HepG2 (cell line): ENCODE measurements around the gene HES7. TPM values are rescaled to one million over a fixed set of nuclear protein-coding genes. Genes with fewer than 3 reads are reported as not detected.

Experiments
- ESRRA ChIP-seq: sonication (generic); formaldehyde crosslinking; IDR thresholded peaks from 2 replicates; pipeline ENCODE4 v1.5.1; 2020; ENCODE audit warnings: mild to moderate bottlenecking, low read depth, missing genetic modification reagents
- FOXA1 ChIP-seq, 2 experiments: fragments of 450-650 bp in 1 of 2; sonication (generic) in 1 of 2; formaldehyde crosslinking in 1 of 2; IDR thresholded peaks; 2 replicates each; pipeline versions ENCODE4 v1.4.0 to v1.6.1; 2016 to 2020; ENCODE audit warnings: missing genetic modification reagents in 1 of 2
- GATAD2A ChIP-seq: IDR thresholded peaks from 2 replicates; pipeline ENCODE4 v1.6.1; 2016
- MAF1 ChIP-seq: sonication (generic); formaldehyde crosslinking; IDR thresholded peaks from 2 replicates; pipeline ENCODE4 v1.5.0; 2020; ENCODE audit warnings: missing genetic modification reagents, borderline replicate concordance
- MAX ChIP-seq: IDR thresholded peaks from 2 replicates; pipeline ENCODE4 v1.6.1; 2012; ENCODE audit warnings: inconsistent platforms
- MED1 ChIP-seq: sonication (generic); formaldehyde crosslinking; IDR thresholded peaks from 2 replicates; pipeline ENCODE4 v1.4.0; 2020; ENCODE audit warnings: missing genetic modification reagents
- MED8 ChIP-seq: sonication (generic); formaldehyde crosslinking; IDR thresholded peaks from 2 replicates; pipeline ENCODE4 v1.8.1; 2023; ENCODE audit warnings: mild to moderate bottlenecking, missing genetic modification reagents; ENCODE audit not compliant: insufficient replicate concordance
- MIER2 ChIP-seq: IDR thresholded peaks from 2 replicates; pipeline ENCODE4 v1.6.1; 2016; ENCODE audit warnings: missing biosample characterization, missing genetic modification reagents
- MTA3 ChIP-seq: sonication (generic); formaldehyde crosslinking; IDR thresholded peaks from 2 replicates; pipeline ENCODE4 v1.4.0; 2020; ENCODE audit warnings: missing genetic modification reagents
- MZF1 ChIP-seq: sonication (generic); formaldehyde crosslinking; IDR thresholded peaks from 2 replicates; pipeline ENCODE4 v1.8.1; 2023; ENCODE audit warnings: mild to moderate bottlenecking, missing genetic modification reagents, borderline replicate concordance
- NCOR1 ChIP-seq: fragments of 200-600 bp; sonication (generic); IDR thresholded peaks from 2 replicates; pipeline ENCODE4 v1.7.0; 2017; ENCODE audit warnings: antibody characterized with exemption, low read length, borderline replicate concordance
- NFATC3 ChIP-seq: sonication (generic); formaldehyde crosslinking; IDR thresholded peaks from 2 replicates; pipeline ENCODE4 v1.5.1; 2020; ENCODE audit warnings: mild to moderate bottlenecking, missing genetic modification reagents
- POLR2AphosphoS5 ChIP-seq: IDR thresholded peaks from 2 replicates; pipeline ENCODE4 v1.6.1; 2012; ENCODE audit warnings: low read depth, low read length
- PPARG ChIP-seq: conservative IDR thresholded peaks from 2 replicates; pipeline ENCODE4 v1.6.1; 2016; ENCODE audit warnings: missing biosample characterization, missing genetic modification reagents
- SP5 ChIP-seq: IDR thresholded peaks from 2 replicates; pipeline ENCODE4 v1.6.1; 2016; ENCODE audit warnings: low read depth, borderline replicate concordance
- ZBTB2 ChIP-seq: sonication (generic); formaldehyde crosslinking; IDR thresholded peaks from 2 replicates; pipeline ENCODE4 v1.8.0; 2022; ENCODE audit warnings: low read depth, missing genetic modification reagents
- ZMYM3 ChIP-seq: sonication (generic); formaldehyde crosslinking; IDR thresholded peaks from 2 replicates; pipeline ENCODE4 v1.5.1; 2020; ENCODE audit warnings: mild to moderate bottlenecking, missing genetic modification reagents
- ZNF44 ChIP-seq: sonication (generic); formaldehyde crosslinking; IDR thresholded peaks from 2 replicates; pipeline ENCODE4 v1.5.1; 2020; ENCODE audit warnings: mild to moderate bottlenecking, missing genetic modification reagents
- ZNF510 ChIP-seq: sonication (generic); formaldehyde crosslinking; IDR thresholded peaks from 2 replicates; pipeline ENCODE4 v1.4.0; 2020; ENCODE audit warnings: low read depth, mild to moderate bottlenecking, missing genetic modification reagents
- ZNF547 ChIP-seq: sonication (generic); formaldehyde crosslinking; IDR thresholded peaks from 2 replicates; pipeline ENCODE4 v1.5.1; 2020; ENCODE audit warnings: mild to moderate bottlenecking, missing genetic modification reagents
- ZNF572 ChIP-seq: sonication (generic); formaldehyde crosslinking; IDR thresholded peaks from 2 replicates; pipeline ENCODE4 v1.5.1; 2020; ENCODE audit warnings: mild to moderate bottlenecking, missing genetic modification reagents
- ZNF605 ChIP-seq: sonication (generic); formaldehyde crosslinking; IDR thresholded peaks from 2 replicates; pipeline ENCODE4 v1.8.0; 2022; ENCODE audit warnings: mild to moderate bottlenecking, missing genetic modification reagents
- ZNF710 ChIP-seq: sonication (generic); formaldehyde crosslinking; IDR thresholded peaks from 2 replicates; pipeline ENCODE4 v1.5.0; 2020; ENCODE audit warnings: mild to moderate bottlenecking, missing genetic modification reagents, borderline replicate concordance
- ZNF800 ChIP-seq: sonication (generic); formaldehyde crosslinking; IDR thresholded peaks from 2 replicates; pipeline ENCODE4 v1.4.0; 2020; ENCODE audit warnings: missing genetic modification reagents
- polyA plus RNA-seq, 8 experiments: library from polyadenylated mRNA; depleted of rRNA in 3 of 8; stranded (reverse) in 7 of 8; unstranded in 1 of 8; fragments of >200 nt; fragmentation: Illumina TruSeq in 4 of 8; extraction: Trizol in 4 of 8; gene quantifications; 2 replicates each; pipeline versions ENCODE4 v1.2.1 to v1.2.3, GENCODE V29; 2011 to 2016; ENCODE audit warnings: low read depth in 4 of 8, missing spikeins in 1 of 8, mixed read lengths in 1 of 8; ENCODE audit not compliant: insufficient read depth in 1 of 8
- total RNA-seq, 5 experiments: library from RNA; depleted of rRNA; stranded (reverse); fragments of >200 nt; fragmentation: Illumina TruSeq; extraction: Trizol; gene quantifications; 2 replicates each; pipeline ENCODE4 v1.2.3, GENCODE V29; 2016; ENCODE audit warnings: low read depth in 1 of 5
- TF ChIP-seq, protein P1 (sequence below): sonication (generic); formaldehyde crosslinking; IDR thresholded peaks from 2 replicates; pipeline ENCODE4 v1.8.1; 2023; ENCODE audit warnings: mild to moderate bottlenecking, missing genetic modification reagents, borderline replicate concordance

Gene HES7
- total and polyA plus RNA-seq, 2 of the 13 experiments (the other 11 are each of a cell fraction or from before 2014, with no cell fraction given) = not detected

GRCh38 chr17:8156246-8156992 lies 32.5 kb upstream of the HES7 start (continued):
- TF ChIP-seq NFATC3 (CRISPR knock-in tag) = no peak
- TF ChIP-seq ESRRA (CRISPR knock-in tag) = no peak
- TF ChIP-seq FOXA1 (IDR thresholded peaks at IDR 0.05) = peak; percentile 60
- TF ChIP-seq FOXA1 (CRISPR knock-in tag; IDR thresholded peaks at IDR 0.05) = peak; percentile 85
- TF ChIP-seq NCOR1 = 0 out of 2 replicates have a peak, but pooled peaks have one; percentile 21
- no peak for TF ChIP-seq ZNF510 (CRISPR knock-in tag)
- no peak for TF ChIP-seq MTA3 (CRISPR knock-in tag)
- TF ChIP-seq MED1 = peak; percentile 52
- TF ChIP-seq PPARG (CRISPR knock-in tag) = no peak
- TF ChIP-seq ZNF710 (CRISPR knock-in tag) = no peak
- TF ChIP-seq MZF1 (CRISPR knock-in tag) = no peak
- peak; percentile 58 for TF ChIP-seq POLR2AphosphoS5
- TF ChIP-seq, protein P1, sequence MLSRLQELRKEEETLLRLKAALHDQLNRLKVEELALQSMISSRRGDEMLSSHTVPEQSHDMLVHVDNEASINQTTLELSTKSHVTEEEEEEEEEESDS (CRISPR knock-in tag) = no peak
- TF ChIP-seq ZNF44 = no peak
- TF ChIP-seq MAF1 (CRISPR knock-in tag) = no peak
- TF ChIP-seq MIER2 (CRISPR knock-in tag) = no peak
- no peak for TF ChIP-seq ZMYM3
- TF ChIP-seq MED8 (CRISPR knock-in tag) = no peak
- TF ChIP-seq SP5 = peak; percentile 84
- no peak for TF ChIP-seq ZNF547 (CRISPR knock-in tag)
- TF ChIP-seq ZBTB2 (CRISPR knock-in tag) = no peak
- 0 out of 2 replicates have a peak, but pooled peaks have one; percentile 52 for TF ChIP-seq ZNF572
- TF ChIP-seq ZNF800 (CRISPR knock-in tag) = peak; percentile 46; the same call in 1 of the 2 replicates
- peak; percentile 33; the same call in 1 of the 2 replicates for TF ChIP-seq GATAD2A (CRISPR knock-in tag)
- TF ChIP-seq MAX = peak; percentile 91
- TF ChIP-seq ZNF605 = no peak
